GM11168 (cell line): ENCODE measurements around the gene ATP2B2.
"Not testable (repeated sequence)": the region's sequence is repeated elsewhere in the genome, so short reads cannot be mapped to it uniquely, and the experiment has no call there.

Experiments
- in situ Hi-C: fragments of 300-500 bp; cut with MboI; formaldehyde crosslinking; loops from one replicate; pipeline ENCODE4 v1.12.0; 2022; ENCODE audit warnings: low sequenced_read_pairs; ENCODE audit not compliant: unreplicated experiment

ATP2B2 gene

GRCh38 chr3:10299175-10299574 lies 206.2 kb downstream of the ATP2B2 start:
- in situ Hi-C loops: no loop called here

DNA sequence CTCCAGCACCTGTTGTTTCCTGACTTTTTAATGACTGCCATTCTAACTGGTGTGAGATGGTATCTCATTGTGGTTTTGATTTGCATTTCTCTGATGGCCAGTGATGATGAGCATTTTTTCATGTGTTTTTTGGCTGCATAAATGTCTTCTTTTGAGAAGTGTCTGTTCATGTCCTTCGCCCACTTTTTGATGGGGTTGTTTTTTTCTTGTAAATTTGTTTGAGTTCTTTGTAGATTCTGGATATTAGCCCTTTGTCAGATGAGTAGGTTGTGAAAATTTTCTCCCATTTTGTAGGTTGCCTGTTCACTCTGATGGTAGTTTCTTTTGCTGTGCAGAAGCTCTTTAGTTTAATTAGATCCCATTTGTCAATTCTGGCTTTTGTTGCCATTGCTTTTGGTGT lies 207.3 kb downstream of the ATP2B2 start:
- in situ Hi-C loops: not testable (repeated sequence)

DNA sequence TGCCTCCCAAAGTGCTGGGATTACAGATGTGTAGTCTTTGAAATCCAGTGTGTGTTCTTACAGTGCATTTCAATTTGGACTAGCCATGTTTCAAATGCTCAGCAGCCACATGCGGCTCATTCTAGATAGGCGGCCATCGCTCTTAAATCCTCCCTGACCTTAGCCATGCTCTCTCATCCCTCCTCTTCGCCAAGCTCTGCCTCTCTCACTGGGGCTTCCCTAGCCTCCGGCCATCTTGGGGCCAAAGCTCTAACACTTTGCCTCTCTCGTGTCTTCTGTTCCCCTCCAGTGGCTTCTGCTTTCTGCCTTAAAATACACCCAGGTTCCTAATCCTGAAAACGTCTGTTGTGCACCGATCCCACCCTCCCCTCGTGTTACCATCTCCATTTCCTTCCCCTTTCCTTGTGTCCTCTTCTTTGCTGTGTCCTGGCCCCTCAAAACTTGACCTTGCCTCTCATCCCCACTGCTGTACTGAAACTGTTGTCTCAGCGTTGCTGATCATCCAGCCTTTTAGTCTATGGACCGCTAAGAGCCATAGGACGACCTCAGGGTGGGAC lies 211.3 kb downstream of the ATP2B2 start:
- in situ Hi-C loops: no loop called here

GRCh38 chr3:10292505-10293419 lies 212.6 kb downstream of the ATP2B2 start, which contains the start of gene GHRL:
Gene GHRL, minus strand, starts transcription at chr3:10292947. Its CDS starts 2,767 bp downstream, at chr3:10290180.
- in situ Hi-C loops: no loop called here

DNA sequence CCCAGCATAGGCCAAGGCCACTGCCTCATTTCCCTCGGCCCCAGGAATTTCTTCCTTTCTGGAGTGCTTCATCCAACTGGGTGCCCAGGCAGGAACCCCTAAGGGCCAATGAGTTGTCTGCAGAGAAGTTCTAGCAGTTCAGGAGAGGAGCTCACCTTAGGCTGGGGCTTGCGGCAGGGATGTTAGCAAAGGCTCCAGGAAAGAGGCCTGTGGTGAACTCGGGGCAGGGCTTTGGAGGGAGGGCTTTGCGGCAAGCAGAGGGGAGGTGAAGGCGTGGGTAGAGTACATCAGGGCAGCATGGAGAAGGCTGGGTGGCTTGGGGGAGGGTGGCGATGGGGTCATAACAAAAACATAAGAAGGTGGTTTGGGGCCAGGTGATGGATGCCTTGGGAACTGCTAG lies 213.7 kb downstream of the ATP2B2 start:
- in situ Hi-C loops: no loop called here

GRCh38 chr3:10290481-10291176 lies 214.8 kb downstream of the ATP2B2 start:
- in situ Hi-C loops: no loop called here

DNA sequence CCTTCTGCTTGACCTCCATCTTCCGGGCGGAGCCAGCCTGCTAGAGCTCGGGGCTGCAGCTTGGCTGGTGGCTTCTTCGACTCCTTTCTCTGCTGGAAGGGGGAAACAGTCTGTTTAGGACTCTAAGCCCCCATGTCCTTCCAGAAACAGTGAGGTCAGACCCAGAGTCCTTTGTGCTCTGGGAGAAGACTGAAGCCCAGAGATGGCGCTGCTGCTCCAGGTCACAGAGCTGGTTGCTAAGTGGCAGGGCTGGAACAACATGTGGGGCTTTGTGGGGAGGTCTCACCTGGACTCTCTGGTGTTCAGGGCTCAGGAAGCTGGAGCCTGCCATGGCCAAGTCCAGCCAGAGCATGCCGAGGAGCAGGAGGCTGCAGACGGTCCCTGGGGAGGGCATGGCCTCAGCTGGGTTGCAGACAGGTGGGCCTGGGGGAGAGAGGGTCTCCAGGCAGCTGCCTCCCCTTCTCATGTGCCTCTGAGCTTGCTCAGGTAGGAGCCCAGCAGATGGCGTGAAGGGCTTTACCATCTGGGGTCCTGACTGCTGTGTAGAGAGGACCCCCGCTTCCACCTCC lies 215.5 kb downstream of the ATP2B2 start:
- in situ Hi-C loops: no loop called here

GRCh38 chr3:10289077-10289476 lies 216.3 kb downstream of the ATP2B2 start:
- in situ Hi-C loops: no loop called here

GRCh38 chr3:10288575-10288960 lies 216.8 kb downstream of the ATP2B2 start:
- in situ Hi-C loops: no loop called here

- in situ Hi-C loops: no loop called here
Measured at GRCh38 chr3:10287936-10288574, 217.3 kb downstream of the ATP2B2 start.

DNA sequence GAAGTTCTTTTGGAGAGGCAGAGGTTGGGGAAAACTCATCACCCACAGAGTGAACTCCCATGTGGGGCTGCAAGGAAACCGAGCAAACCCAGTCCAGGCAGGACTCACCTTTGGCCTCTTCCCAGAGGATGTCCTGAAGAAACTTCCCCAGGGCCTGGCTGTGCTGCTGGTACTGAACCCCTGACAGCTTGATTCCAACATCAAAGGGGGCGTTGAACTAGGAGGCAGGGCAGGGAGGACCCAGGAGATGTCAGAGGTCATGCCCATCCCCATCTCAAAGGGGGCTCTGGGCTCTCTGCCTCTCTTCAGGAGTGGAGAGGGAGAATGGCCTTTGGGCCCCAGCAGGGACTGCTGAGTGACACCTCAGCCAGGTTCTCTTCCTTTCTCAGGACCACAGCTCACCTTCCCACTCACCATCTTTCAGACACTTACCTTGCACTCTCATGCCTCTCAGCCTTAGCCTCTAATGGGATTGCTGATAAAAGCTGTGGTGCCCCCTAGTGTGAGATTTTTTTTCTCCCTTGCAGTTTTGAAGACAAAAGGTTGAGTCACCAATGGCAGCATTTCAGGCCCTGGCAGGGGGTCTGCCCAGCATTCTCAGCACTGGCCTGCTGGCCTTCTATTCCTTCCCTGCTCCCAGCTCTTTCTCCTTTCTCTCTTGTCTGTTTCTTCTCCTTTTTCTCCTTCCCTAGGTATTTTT lies 218.6 kb downstream of the ATP2B2 start:
- in situ Hi-C loops: no loop called here

DNA sequence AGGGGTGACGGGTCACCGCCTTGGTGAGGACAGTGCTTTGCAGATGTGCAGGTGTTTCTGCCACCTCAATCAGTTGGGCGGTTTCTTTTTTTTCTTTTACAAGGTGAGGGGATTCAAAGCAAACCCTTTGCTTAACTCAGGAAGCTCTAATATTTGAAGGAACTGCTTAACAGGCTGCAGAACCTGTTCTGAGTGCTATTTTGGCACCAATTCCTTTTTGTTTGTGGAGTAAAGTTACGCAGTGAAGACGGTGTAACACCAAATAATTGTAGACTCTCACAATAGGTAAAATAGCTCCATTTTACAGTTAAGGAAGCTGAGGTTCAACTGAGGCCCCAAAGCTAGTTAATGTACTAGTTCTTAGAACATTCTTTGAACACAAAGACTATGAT lies 219.3 kb downstream of the ATP2B2 start:
- in situ Hi-C loops: no loop called here

DNA sequence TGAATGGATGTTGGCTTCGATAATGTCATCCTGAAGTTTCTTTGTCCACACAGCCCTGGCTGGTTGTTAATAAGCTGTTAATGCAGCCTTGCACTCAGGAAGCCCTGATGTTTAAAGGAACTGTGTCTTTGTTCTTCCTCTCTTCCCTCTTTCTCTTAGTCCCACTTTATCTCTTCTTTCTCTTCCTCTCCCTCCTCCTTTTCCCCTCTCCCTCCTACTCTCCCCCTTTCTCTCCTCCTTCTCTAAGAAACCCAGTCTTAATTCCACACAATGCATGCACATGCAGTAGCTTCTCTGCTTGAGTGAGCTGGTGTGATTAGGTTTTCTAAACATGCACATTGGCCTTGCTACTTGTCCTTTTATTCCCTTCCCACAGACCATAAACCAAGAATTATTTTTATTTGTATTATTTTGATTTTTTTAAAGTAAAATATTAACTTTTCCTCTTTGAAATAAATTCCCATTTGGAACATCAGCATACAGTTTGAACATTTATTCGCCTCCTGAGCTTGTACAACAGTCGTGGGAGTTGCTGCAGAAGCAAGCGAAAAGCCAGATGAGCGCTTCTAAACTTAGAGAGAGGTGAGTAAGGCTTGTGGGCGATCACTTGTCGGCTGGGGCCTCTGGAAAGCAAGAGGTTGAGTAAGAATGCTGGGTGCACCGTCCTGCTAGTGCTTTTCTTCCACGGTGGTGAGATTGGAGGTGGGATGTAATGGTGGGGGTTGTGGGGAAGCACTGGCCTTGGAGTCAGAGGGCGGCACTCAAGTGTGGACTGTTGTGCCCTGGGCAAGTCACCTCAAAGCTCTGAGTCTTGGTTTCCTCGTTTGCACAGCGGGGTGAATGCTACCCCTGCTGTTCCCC lies 219.9 kb downstream of the ATP2B2 start:
- in situ Hi-C loops: no loop called here

DNA sequence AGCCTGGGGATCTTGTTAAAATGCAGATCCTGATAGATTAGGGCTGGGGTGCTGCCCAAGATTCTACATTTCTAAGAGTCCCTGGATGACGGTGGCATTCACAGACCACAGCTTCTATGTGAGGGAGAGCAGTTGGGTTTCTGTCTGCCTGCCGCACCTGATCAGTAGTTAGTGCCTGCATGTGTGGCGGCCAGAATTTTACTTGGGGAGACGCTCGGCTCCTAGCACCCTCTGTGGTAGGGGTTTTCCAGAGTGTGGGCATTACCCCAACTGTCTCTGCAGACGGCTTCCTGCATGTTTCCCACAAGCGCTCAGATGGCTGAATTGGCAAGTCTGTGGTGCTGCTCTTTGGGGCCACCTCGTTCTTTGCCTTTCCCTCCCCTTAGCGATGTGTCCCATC lies 220.9 kb downstream of the ATP2B2 start:
- in situ Hi-C loops: no loop called here

DNA sequence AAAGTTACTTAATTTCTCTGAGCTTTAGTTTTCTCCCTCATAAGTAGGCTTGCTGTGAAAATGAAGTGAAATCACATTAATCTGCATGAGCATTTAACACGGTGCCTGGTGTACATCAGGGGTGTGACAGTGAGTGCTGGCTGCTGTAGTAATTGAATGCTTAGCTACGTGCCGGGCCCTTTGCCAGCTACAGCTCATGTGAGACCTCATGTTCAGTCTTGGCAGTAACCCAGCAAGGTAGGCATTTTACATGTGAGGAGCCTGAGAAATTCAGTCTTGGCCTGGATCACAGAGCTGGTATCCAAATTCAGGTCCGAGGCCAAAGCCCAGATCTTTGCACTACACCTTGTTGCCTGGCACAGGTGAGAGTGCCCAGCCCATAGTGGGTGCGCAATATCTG lies 221.7 kb downstream of the ATP2B2 start:
- in situ Hi-C loops: no loop called here

DNA sequence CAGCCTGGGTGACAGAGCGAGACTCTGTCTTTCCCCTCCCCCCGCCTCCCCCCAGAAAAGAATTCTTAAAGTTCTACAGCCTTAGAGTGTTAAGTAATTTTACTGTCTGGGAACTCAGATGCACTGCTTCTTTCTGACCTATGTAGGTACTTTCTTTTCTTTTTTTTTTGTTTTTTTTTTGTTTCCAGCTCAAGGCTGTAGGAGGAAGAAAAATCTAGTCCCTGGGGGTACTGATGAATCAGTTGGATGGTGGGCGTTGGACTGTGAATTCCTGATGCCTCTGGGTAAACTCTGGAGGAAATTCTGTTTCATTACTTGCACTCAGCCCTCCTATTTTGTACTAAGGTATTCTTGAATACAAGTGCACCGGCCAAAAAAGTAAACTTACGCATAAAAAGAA lies 223.4 kb downstream of the ATP2B2 start:
- in situ Hi-C loops: no loop called here

GRCh38 chr3:10280571-10280970 lies 224.8 kb downstream of the ATP2B2 start:
- in situ Hi-C loops: no loop called here

GRCh38 chr3:10280177-10280529 lies 225.2 kb downstream of the ATP2B2 start:
- in situ Hi-C loops: no loop called here
